ENCODE measurements around the gene PSMD2.

DNA sequence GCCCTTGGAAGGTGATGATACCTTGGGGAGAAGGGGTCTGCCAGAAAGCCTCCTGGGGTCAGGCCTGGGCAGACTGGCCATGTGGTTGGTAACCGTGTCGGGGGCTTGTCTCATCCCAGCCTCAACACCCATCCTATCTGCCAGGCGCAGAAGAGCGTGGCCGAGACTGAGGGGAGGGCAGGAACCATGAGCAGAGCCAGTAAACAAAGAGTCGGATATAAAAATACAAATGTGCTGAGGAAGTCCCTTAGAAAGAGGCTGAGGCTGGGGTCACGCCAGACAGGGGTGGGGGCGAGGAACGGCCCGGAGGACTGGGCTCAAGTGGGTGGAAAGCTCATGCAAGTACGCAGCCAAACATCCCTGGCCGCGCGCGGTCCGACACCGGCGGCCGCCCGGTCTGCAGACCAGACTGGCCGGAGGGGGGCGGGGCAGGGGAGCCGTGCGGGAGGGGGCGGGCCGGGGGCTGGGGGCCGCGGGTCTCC lies 39.6 kb upstream of the PSMD2 start:
- TF ChIP-seq, protein P1, sequence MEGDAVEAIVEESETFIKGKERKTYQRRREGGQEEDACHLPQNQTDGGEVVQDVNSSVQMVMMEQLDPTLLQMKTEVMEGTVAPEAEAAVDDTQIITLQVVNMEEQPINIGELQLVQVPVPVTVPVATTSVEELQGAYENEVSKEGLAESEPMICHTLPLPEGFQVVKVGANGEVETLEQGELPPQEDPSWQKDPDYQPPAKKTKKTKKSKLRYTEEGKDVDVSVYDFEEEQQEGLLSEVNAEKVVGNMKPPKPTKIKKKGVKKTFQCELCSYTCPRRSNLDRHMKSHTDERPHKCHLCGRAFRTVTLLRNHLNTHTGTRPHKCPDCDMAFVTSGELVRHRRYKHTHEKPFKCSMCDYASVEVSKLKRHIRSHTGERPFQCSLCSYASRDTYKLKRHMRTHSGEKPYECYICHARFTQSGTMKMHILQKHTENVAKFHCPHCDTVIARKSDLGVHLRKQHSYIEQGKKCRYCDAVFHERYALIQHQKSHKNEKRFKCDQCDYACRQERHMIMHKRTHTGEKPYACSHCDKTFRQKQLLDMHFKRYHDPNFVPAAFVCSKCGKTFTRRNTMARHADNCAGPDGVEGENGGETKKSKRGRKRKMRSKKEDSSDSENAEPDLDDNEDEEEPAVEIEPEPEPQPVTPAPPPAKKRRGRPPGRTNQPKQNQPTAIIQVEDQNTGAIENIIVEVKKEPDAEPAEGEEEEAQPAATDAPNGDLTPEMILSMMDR (IDR thresholded peaks at IDR 0.05): no peak
- TF ChIP-seq POLR2AphosphoS5 (IDR thresholded peaks at IDR 0.05): no peak
